IPS DF 19.7 (cell line): ENCODE measurements around the gene KCNK4.

Experiments
- DNase-seq: peaks from one replicate; pipeline ENCODE4 v3.0.0-alpha.2; 2013; ENCODE audit warnings: low read depth, low spot score

Gene KCNK4

GRCh38 chr11:64343767-64344559 is 52.9 kb downstream of the KCNK4 start:
- no peak for DNase-seq

- DNase-seq = no peak
Observed at GRCh38 chr11:64344787-64345186, 53.7 kb downstream of the KCNK4 start.

- no peak for DNase-seq
Observed at GRCh38 chr11:64347193-64347867, 56.2 kb downstream of the KCNK4 start.

- DNase-seq = no peak
Observed at GRCh38 chr11:64348383-64349024, 57.4 kb downstream of the KCNK4 start.

- DNase-seq = no peak
Observed at GRCh38 chr11:64349025-64349387, 57.9 kb downstream of the KCNK4 start.

- DNase-seq = no peak
Observed at GRCh38 chr11:64349404-64349803, 58.3 kb downstream of the KCNK4 start.
